Neuron (in vitro differentiated cells): Measurements from ENCODE around the gene BLM.
"Not testable (repeated sequence)": the region's sequence is repeated elsewhere in the genome, so short reads cannot be mapped to it uniquely, and the experiment has no call there.

Source experiments
- H2AFZ ChIP-seq: one replicate; pipeline ENCODE4 v1.6.1; 2013; ENCODE audit warnings: low read depth, mild to moderate bottlenecking, inconsistent platforms, low read length, moderate library complexity
- H3K27me3 ChIP-seq: one replicate; pipeline ENCODE4 v1.6.1; 2013; ENCODE audit warnings: low read length; ENCODE audit not compliant: insufficient read depth
- H3K36me3 ChIP-seq: one replicate; pipeline ENCODE4 v1.6.1; 2013; ENCODE audit warnings: low read length; ENCODE audit not compliant: insufficient read depth
- H3K4me1 ChIP-seq: one replicate; pipeline ENCODE4 v1.6.1; 2013; ENCODE audit warnings: low read length; ENCODE audit not compliant: insufficient read depth
- H3K4me3 ChIP-seq: 2 replicates; pipeline ENCODE4 v1.5.1; 2013; ENCODE audit warnings: mild to moderate bottlenecking, low read length, moderate library complexity
- H3K9me3 ChIP-seq: one replicate; pipeline ENCODE4 v1.6.1; 2013; ENCODE audit warnings: low read length

Gene BLM

DNA sequence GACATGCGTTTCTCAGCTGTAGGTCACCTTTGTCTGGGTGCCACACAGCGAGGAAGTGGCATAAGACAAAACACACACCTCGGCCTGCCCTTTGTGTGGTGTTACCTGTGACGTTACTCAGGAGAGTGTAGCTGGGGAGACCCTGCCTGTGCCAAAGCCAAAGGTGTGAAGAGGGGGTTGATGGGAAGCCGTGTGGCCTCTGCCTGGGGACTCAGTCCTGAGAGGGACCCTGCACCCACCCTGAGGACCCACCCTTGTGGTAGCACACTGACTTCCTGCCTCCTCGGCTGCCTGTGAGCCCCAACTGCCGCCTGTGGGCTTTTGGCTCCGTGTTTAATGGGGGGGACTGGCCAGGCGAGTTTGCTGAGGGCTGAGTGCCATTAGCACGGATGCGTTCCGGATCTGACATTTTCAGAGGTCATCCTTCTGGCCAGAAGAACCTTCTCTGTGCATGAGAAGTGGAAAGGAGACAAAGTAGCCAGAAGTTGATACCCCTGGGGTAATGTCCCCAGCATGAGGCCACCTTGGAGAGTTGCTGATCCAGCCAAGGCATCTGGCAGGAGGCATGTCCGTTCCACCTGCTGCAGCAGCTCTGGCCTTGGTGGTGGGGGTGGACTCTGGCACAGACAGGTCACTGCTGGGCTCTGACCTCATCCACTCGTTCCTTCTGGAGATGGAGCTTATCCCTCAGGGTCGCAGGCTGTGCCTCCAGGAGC lies 99.4 kb downstream of the BLM start:
- peaks cover 23% of the 10 kb centered on the region for H3K36me3 ChIP-seq
- no peaks in the 10 kb centered on the region for H3K4me1 ChIP-seq
- no peaks in the 10 kb centered on the region for H3K27me3 ChIP-seq
- no peak overlapping the region for H2AFZ ChIP-seq
- no peaks in the 10 kb centered on the region for H3K9me3 ChIP-seq
- H3K4me3 ChIP-seq, result no peak overlapping the region

DNA sequence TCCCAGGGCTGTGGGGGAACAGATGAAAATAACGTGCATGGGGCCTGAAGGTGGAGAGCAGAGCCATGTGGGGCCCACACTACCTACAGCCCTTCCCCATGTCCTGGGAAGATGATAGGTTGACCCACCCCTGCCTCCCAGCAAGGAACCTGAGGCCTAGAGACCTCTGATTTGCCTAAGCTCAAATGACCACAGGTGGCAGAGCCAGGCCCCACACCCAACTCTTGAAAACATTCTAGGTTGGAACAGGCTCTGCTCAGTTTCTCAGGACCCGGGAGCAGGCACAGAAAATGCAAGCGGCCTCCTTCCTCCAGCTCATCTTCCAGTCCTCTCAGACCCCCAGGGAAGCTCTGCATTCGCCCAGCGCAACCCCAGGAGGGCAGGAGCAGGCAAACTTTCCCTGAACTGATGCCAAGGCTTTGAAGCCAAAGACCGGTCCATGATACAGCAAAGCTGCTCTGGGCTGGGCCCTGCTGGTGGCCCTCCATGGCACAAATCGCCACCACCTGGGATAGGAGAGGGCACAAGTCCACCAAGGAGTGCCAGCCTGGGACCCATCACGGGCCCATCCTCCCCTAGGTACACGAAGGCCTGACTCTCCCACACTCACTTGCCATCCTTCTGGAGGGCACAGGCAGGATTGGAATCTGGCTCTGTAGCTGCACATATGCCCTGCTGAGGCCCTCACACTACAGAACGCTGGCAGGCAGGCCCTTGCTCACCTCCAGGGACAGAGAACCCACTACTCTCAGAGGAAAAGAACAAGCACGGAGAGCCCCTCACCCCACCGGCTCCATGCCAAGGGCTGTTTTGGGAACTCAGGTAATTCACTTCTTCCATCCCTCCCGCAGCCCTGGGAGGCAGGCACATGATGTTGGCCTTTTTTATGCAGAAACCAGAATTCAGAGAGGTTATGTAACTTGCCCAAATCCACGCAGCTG lies 100.2 kb downstream of the BLM start:
- H2AFZ ChIP-seq, result no peak overlapping the region
- H3K4me1 ChIP-seq, result no peaks in the 10 kb centered on the region
- H3K9me3 ChIP-seq, result no peaks in the 10 kb centered on the region
- peaks cover 14% of the 10 kb centered on the region for H3K36me3 ChIP-seq
- no peaks in the 10 kb centered on the region for H3K27me3 ChIP-seq
- H3K4me3 ChIP-seq, result no peak overlapping the region

DNA sequence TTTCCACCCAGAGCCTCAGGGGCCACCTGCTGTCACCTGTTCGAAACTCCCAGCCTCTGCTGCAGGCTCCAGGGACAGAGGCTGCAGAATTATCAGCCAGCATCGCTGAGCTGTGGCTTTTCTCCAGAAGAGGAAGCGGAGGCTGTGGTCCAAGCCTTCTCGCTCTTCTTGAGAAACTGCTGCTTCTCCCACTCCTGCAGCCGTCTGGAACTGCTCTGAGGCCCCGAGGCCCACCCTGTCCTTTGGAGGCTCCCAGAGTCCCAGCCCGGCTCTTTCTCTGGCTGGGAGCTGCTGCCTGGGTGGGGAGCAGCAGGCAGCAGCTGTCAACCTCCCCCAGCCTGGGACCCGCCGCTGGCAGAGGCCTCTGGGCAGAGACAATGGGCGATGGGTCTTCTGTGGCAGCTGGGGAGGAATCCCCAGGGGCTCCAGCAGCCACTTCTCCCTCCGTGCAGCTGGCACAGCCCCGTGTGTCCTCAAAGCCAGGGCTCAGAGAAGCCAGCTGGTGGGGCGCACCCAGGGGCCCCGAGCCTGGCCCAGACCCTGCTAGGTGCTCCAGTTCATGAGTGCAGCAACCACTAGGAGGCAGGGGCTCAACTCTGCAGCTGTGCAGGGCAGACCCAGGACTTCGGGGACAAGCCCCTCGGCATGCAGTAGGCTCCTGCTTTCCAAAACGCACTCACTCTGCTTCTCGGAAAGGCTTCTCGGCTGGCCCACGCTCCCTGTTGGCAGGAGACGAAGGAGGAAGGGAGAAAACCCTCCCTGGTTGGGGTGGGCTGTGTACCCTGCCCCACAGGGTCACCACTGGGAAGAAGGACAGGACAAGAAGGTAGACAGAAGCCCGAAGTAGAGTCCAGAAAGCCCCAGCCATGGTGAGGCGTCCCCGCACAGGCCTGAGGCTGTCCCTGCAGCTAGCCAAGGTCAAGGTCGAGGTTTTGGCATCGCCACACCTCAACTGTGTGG lies 101.4 kb downstream of the BLM start:
- no peaks in the 10 kb centered on the region for H3K9me3 ChIP-seq
- no peaks in the 10 kb centered on the region for H3K27me3 ChIP-seq
- no peak overlapping the region for H2AFZ ChIP-seq
- H3K4me1 ChIP-seq, result no peaks in the 10 kb centered on the region
- H3K36me3 ChIP-seq, result peaks cover 5% of the 10 kb centered on the region
- H3K4me3 ChIP-seq, result no peak overlapping the region

DNA sequence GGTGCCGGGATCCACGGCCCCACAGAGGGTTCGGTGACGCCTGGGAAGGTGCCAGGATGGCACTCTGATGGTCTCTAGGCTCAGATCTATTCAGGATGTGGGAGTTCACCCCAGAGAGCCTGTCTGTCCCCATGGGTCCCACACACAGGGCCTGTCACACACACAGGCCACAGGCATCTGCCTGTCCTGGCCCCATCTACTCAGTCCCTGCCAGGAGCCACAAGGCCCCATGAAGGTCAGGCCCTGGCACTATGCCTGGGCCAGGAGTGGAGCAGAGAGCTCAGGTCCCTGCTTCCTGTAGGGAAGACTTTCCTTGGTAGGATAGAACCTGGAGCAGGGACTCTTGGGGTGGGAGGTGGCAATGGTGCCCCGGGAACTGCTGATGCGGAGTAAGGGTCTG lies 102.2 kb downstream of the BLM start:
- Histone ChIP-seq H3K36me3 (peaks cover 5% of the 10 kb centered on the region), H3K4me1 (no peaks in the 10 kb centered on the region), H3K4me3 (no peak overlapping the region), H2AFZ (no peak overlapping the region), H3K27me3 (no peaks in the 10 kb centered on the region), H3K9me3 (no peaks in the 10 kb centered on the region)

DNA sequence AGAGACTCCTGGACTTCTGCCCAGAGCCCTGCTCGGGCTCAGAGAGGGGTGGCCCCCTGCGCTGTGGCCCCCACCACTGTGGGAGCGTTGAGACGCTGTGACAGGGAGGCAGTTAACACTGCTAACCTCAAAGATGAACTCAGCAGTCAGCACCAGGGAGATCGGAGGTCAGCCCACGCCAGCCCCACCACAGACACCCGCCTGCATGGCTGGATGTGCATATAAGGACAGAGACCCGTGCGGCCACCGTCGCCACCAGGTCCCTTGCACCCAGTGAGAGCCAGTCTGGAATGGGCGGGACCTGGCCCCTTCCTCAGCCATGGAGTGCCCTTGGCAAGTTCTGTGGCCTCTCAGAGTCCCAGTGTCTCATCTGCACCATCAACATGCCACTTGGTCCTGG lies 102.7 kb downstream of the BLM start:
- no peak overlapping the region for H2AFZ ChIP-seq
- no peak overlapping the region for H3K4me3 ChIP-seq
- no peaks in the 10 kb centered on the region for H3K4me1 ChIP-seq
- H3K36me3 ChIP-seq, result peaks cover 5% of the 10 kb centered on the region
- H3K27me3 ChIP-seq, result no peaks in the 10 kb centered on the region
- no peaks in the 10 kb centered on the region for H3K9me3 ChIP-seq

DNA sequence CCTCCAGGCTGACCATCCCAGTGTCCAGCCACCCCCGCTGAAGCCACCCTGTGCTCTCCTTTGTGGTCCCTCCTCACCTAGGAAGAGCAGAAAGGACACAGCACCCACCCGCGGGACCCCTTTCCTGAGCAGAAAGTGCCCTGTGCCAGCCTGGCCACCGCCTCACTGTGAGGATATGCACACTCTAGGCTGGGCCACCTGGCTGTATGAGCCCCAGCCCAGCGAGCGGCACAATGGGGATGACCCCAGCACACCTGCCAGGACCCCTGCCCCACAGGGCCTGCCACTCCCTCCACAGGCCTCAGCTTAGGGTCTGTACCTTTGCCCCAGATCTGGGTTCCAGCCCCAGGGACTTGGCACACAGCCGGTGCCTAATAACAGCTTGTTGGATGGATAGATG lies 103.3 kb downstream of the BLM start:
- H3K4me1 ChIP-seq, result no peaks in the 10 kb centered on the region
- H3K4me3 ChIP-seq, result no peak overlapping the region
- no peak overlapping the region for H2AFZ ChIP-seq
- peaks cover 1% of the 10 kb centered on the region for H3K36me3 ChIP-seq
- H3K27me3 ChIP-seq, result no peaks in the 10 kb centered on the region
- H3K9me3 ChIP-seq, result no peaks in the 10 kb centered on the region

DNA sequence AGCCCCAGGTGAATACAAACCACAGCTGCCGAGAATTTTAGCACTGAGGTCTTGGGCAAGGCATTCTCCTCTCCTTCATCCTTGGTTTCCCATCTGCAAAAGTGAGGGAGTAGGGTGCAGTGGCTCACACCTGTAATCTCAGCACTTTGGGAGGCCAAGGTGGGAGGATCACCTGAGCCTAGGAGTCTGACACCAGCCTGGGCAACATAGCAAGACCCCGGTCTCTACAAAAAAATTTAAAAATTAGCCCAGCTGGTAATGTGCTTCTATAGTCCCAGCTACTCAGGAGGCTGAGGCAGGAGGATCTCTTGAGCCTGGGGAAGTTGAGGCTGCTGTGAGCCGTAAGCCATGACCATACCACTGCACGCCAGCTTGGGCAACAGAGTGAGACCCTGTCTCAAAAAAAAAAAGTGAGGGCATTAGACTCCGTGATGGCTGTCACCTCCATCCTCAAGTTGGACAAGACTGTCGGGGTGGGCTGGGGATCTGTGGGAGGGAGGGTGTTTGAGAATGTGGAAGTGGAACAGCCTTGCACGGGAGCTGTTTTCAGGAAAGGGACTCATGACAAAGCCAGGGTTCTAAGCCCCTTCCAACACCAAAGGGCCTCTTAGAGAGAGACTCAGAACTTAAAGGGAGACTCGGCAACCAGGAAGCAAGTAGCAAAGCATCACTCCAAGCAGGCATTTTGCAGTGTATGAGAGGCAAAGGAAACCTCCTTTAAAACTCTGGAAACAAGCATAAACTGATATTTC lies 105.2 kb downstream of the BLM start:
- no peak overlapping the region for H2AFZ ChIP-seq

DNA sequence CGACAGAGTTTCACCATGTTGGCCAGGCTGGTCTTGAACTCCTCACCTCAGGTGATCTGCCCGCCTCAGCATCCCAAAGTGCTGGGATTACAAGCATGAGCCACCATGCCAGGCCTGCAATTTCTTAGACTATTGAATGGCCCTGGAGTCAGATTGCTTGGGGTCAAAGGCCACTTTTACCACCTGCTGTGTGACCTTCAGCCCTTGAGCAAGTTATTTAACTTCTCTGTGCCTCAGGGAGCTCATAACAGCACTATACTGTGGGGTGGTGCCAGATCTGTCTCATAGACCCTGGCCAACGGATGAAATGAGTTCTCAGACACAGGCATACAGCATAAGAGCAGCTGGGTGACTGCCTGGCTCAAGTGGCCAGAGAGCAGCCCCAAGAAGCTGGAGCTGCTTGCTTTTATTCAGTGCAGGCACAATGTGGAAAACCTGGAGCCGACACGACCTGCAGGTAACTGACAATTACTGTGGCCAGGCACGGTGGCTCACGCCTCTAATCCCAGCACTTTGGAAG lies 106.4 kb downstream of the BLM start:
- H3K36me3 ChIP-seq, result no peaks in the 10 kb centered on the region
- H3K9me3 ChIP-seq, result no peaks in the 10 kb centered on the region
- H3K27me3 ChIP-seq, result no peaks in the 10 kb centered on the region
- H2AFZ ChIP-seq, result no peak overlapping the region
- no peaks in the 10 kb centered on the region for H3K4me1 ChIP-seq
- H3K4me3 ChIP-seq, result no peak overlapping the region

More for the DNA sequence above, 105.2 kb downstream of the BLM start:
- Histone ChIP-seq H3K4me1 (no peaks in the 10 kb centered on the region), H3K27me3 (no peaks in the 10 kb centered on the region), H3K9me3 (no peaks in the 10 kb centered on the region), H3K36me3 (no peaks in the 10 kb centered on the region), H3K4me3 (no peak overlapping the region)

DNA sequence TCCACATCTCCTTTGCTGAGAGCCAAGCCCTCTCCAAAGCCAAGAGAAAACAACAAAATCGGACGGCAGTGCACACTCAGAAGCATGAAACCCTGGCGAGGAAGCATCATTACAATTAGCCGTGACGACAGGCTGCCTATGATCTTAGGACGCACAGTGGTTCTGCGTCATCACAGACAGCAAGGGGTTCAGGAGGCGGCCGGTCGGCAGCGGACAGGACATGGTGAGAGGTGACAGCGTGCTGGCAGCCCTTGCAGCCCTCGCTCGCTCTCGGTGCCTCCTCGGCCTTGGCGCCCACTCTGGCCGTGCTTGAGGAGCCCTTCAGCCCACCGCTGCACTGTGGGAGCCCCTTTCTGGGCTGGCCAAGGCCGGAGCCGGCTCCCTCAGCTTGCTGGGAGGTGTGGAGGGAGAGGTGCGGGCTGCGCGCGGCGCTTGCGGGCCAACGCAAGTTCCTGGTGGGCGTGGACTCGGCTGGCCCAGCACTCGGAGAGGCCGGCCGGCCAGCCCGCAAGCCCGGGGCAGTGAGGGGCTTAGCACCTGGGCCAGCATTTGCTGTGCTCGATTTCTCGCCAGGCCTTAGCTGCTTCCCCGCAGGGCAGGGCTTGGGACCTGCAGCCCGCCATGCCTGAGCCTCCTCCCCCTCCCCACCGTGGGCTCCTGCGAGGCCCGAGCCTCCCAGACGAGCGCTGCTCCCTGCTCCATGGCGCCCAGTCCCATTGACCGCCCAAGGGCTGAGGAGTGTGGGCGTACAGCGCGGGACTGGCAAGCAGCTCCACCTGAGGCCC lies 108.2 kb downstream of the BLM start:
- H3K9me3 ChIP-seq, H3K36me3 ChIP-seq, H3K27me3 ChIP-seq, H3K4me1 ChIP-seq, H3K4me3 ChIP-seq, H2AFZ ChIP-seq: not testable (repeated sequence)

DNA sequence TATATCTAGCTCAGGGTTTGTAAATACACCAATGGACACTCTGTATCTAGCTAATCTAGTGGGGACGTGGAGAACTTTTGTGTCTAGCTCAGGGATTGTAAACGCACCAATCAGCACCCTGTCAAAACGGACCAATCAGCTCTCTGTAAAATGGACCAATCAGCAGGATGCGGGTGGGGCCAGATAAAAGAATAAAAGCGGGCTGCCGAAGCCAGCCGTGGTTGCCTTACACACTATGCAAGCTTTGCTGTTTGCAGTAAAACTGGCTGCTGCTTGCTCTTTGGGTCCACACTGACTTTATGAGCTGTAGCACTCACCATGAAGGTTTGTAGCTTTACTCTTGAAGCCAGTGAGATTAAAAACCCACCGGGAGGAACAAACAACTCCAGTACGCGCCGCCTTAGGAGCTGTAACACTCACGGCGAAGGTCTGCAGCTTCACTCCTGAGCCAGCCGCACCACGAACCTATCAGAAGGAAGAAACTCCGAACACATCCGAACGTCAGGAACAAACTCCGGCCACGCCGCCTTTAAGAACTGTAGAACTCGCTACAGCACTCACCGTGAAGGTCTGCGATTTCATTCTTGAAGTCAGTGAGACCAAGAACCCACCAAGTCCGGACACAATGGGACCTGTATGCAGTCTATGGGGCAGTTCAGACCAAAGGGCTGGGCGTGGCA lies 109.2 kb downstream of the BLM start:
- not testable (repeated sequence) for H3K36me3 ChIP-seq, H3K4me1 ChIP-seq, H3K27me3 ChIP-seq, H3K4me3 ChIP-seq, H3K9me3 ChIP-seq, H2AFZ ChIP-seq

DNA sequence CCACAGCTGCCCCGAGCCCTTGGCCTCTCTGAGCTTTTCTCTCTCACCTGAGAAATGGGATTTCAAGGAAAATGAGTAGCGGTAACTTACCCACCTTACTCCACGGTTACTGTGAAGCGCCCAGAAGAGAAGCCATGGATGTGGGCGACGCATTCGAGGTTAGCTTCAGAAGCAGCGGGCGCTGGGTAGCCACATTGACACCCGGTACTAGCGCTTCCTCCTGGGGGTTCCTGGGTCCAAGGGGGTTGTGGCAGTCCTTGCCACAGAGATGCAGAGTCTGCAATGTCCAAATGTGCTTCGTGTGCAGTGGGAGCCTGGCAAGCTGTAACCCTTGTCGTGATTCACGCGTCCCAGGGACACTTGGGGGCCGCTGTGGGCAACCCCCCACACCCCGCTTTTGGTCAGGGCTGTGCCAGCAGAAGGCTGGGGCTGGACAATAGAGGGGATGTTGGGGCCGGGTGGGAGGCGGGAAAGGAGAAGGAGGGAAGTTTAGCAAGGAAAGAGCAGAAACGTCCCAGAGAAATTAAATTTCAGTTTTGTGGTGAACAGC lies 109.8 kb downstream of the BLM start:
- Histone ChIP-seq H3K27me3 (no peaks in the 10 kb centered on the region), H3K4me3 (no peak overlapping the region), H2AFZ (no peak overlapping the region), H3K4me1 (no peaks in the 10 kb centered on the region), H3K36me3 (no peaks in the 10 kb centered on the region), H3K9me3 (no peaks in the 10 kb centered on the region)
